Measurements from ENCODE around the gene TNPO3. TPM values are rescaled to one million over a fixed set of nuclear protein-coding genes. Genes with fewer than 3 reads are reported as not detected.

The TNPO3 gene
- total RNA-seq, 1 donor from 2014 or later, result 96.2 TPM

DNA sequence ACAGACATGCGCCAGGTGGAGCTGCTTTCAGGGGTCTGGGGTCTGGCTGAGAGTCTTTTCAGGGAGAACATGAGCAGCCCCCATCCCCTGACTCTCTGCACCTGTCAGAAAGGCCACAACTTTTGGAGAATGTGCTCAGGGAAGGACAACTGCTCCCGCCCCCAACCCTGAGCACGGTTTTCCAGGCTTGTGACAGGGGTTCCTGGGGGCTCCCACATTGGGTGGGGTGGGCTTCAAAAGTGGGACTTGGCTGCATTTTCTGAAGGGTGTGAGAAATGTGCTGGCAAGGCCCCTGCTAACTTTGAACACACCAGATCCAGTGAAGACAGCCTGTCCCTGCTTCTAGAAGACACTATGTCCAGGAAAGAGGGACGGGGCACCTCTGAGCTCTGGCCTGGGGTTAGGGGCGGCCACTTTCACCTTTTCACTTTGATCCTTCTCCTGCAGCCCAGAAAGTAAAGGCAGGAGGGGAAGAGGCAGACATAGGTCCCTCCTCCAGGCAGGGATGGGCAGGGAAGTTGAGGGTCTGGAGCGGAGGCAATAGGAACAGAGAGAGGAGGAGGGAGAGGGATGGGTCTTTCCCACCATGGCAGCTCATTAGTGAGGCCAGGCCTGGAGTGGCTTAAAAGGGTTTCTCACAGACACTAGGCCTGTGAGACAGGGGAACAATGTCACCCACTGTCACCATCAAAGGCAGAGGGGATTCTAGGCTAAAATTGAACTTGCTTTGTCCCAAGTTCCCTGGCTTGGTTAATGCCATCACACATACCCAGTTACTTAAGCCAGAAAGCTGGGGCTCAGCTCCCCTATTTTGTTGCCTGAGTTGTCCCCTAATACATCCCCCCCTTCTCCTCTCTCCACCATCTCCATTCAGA lies 145.9 kb downstream of the TNPO3 start:
- Histone ChIP-seq H3K4me2 (peak overlapping the region; percentile 72), H3K36me3 (no peaks in the 10 kb centered on the region), H2AFZ (replicated peaks) (peak overlapping the region; percentile 93), H3K9ac (no peak overlapping the region), H3F3A (ENCODE audit: low read depth) (peaks cover 33% of the 10 kb centered on the region), H3K27me3 (peaks cover 25% of the 10 kb centered on the region), H3K9me3 (ENCODE audit: low read depth) (no peaks in the 10 kb centered on the region), H3K4me3 (peak overlapping the region; percentile 48), H4K20me1 (ENCODE audit: low read depth) (no peaks in the 10 kb centered on the region), H3K4me1 (peaks cover 29% of the 10 kb centered on the region), H3K79me2 (ENCODE audit: low read depth) (no peaks in the 10 kb centered on the region), H3K27ac (no peak overlapping the region)
- peak; percentile 39 for DNase-seq (ENCODE audit: low spot score)
- Mint-ChIP-seq H3K9me3 (no peaks in the 10 kb centered on the region), H3K27me3 (ENCODE audit: insufficient read depth, low read depth) (peaks cover 16% of the 10 kb centered on the region), H3K4me1 (peaks cover 42% of the 10 kb centered on the region), H3K27ac (peak overlapping the region; percentile 6), H3K36me3 (no peaks in the 10 kb centered on the region), H3K4me3 (peak overlapping the region; percentile 78)
- no peak for TF ChIP-seq CTCF (IDR thresholded peaks at IDR 0.05)
- TF ChIP-seq EZH2 (IDR thresholded peaks at IDR 0.05), result no peak
- no peak for TF ChIP-seq EZH2phosphoT487 (IDR thresholded peaks at IDR 0.05)

GRCh38 chr7:128906766-128907559 lies 147.9 kb downstream of the TNPO3 start:
- peaks cover 36% of the 10 kb centered on the region for H3K4me1 Mint-ChIP-seq
- H3K9ac ChIP-seq, result no peak overlapping the region

More at GRCh38 chr7:128906766-128907559, 147.9 kb downstream of the TNPO3 start:
- no peak for DNase-seq (ENCODE audit: low spot score)
- Histone ChIP-seq H3K4me1 (peaks cover 29% of the 10 kb centered on the region), H2AFZ (replicated peaks) (no peak overlapping the region), H3K4me3 (no peak overlapping the region), H3K27ac (no peak overlapping the region), H3F3A (ENCODE audit: low read depth) (peaks cover 32% of the 10 kb centered on the region), H4K20me1 (ENCODE audit: low read depth) (no peaks in the 10 kb centered on the region), H3K79me2 (ENCODE audit: low read depth) (no peaks in the 10 kb centered on the region), H3K36me3 (no peaks in the 10 kb centered on the region), H3K9me3 (ENCODE audit: low read depth) (no peaks in the 10 kb centered on the region), H3K27me3 (peaks cover 21% of the 10 kb centered on the region), H3K4me2 (no peak overlapping the region)
- no peaks in the 10 kb centered on the region for H3K36me3 Mint-ChIP-seq
- peaks cover 16% of the 10 kb centered on the region for H3K27me3 Mint-ChIP-seq (ENCODE audit: insufficient read depth, low read depth)
- H3K9me3 Mint-ChIP-seq, result no peaks in the 10 kb centered on the region
- TF ChIP-seq EZH2 (IDR thresholded peaks at IDR 0.05), result no peak
- TF ChIP-seq CTCF (IDR thresholded peaks at IDR 0.05), result no peak
- no peak for TF ChIP-seq EZH2phosphoT487 (IDR thresholded peaks at IDR 0.05)
- no peak overlapping the region for H3K4me3 Mint-ChIP-seq
- no peak overlapping the region for H3K27ac Mint-ChIP-seq

Data from neural progenitor cell (in vitro differentiated cells).